BE2C (cell line): ENCODE results near the gene DOCK9.
"Not testable (repeated sequence)": the region's sequence is repeated elsewhere in the genome, so short reads cannot be mapped to it uniquely, and the experiment has no call there.

Experiments
- DNase-seq: peaks from one replicate; pipeline ENCODE4 v3.0.0-alpha.2; 2020
- H3K27me3 ChIP-seq: fragments of 250-450 bp; sonication (Bioruptor Pico); 2 replicates; pipeline ENCODE4 v1.5.1; 2020; ENCODE audit warnings: mild to moderate bottlenecking
- H3K36me3 ChIP-seq: fragments of 250-450 bp; sonication (Bioruptor Pico); 2 replicates; pipeline ENCODE4 v1.5.1; 2020; ENCODE audit warnings: mild to moderate bottlenecking
- H3K4me1 ChIP-seq: fragments of 250-450 bp; sonication (Bioruptor Pico); 2 replicates; pipeline ENCODE4 v1.5.1; 2020
- H3K4me3 ChIP-seq: 2 replicates; pipeline ENCODE4 v1.5.1; 2011; ENCODE audit warnings: low read depth, low read length
- H3K9me3 ChIP-seq: fragments of 250-450 bp; sonication (Bioruptor Pico); 2 replicates; pipeline ENCODE4 v1.5.1; 2020
- CTCF ChIP-seq: IDR thresholded peaks from 2 replicates; pipeline ENCODE4 v1.5.1; 2012; ENCODE audit warnings: mild to moderate bottlenecking, low read depth, low read length

Gene DOCK9

GRCh38 chr13:98766697-98767096 lies 211.2 kb downstream of the DOCK9 start:
- Histone ChIP-seq H3K9me3 (no peaks in the 10 kb centered on the region), H3K36me3 (no peaks in the 10 kb centered on the region), H3K4me1 (no peaks in the 10 kb centered on the region), H3K27me3 (no peaks in the 10 kb centered on the region), H3K4me3 (no peak overlapping the region)
- no peak for DNase-seq
- TF ChIP-seq CTCF, result no peak

DNA sequence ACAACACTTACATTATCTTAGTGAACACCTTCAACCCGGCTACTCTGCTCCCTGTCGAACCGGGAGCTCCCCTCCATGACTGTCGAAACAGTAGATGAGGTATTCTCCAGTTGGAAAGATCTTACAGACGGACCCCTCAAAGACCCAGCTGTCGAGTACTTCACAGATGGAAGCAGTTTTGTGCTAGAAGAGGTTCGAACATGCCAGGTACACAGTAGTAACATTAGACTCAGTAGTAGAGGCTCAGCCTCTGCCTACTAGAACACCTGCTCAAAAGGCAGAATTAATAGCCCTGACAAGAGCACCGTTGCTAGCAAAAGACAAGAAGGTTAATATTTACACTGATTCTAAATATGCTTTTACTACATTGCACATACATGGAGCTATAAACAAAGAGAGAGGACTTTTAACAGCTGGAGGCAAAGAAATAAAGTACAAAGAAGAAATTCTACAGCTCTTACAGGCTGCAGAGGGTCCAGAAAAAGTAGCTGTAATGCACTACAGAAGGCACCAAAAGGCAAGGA lies 211.8 kb downstream of the DOCK9 start:
- no peak overlapping the region for H3K4me3 ChIP-seq
- no peaks in the 10 kb centered on the region for H3K9me3 ChIP-seq
- no peaks in the 10 kb centered on the region for H3K27me3 ChIP-seq
- no peaks in the 10 kb centered on the region for H3K36me3 ChIP-seq
- DNase-seq, result no peak
- no peak for TF ChIP-seq CTCF
- H3K4me1 ChIP-seq, result no peaks in the 10 kb centered on the region

- TF ChIP-seq CTCF, result no peak
- H3K27me3 ChIP-seq, result no peaks in the 10 kb centered on the region
- no peaks in the 10 kb centered on the region for H3K4me1 ChIP-seq
- H3K9me3 ChIP-seq, result no peaks in the 10 kb centered on the region
- no peak overlapping the region for H3K4me3 ChIP-seq
- no peak for DNase-seq
- H3K36me3 ChIP-seq, result no peaks in the 10 kb centered on the region
These were observed 215.8 kb downstream of the DOCK9 start for GRCh38 chr13:98761986-98762616.

DNA sequence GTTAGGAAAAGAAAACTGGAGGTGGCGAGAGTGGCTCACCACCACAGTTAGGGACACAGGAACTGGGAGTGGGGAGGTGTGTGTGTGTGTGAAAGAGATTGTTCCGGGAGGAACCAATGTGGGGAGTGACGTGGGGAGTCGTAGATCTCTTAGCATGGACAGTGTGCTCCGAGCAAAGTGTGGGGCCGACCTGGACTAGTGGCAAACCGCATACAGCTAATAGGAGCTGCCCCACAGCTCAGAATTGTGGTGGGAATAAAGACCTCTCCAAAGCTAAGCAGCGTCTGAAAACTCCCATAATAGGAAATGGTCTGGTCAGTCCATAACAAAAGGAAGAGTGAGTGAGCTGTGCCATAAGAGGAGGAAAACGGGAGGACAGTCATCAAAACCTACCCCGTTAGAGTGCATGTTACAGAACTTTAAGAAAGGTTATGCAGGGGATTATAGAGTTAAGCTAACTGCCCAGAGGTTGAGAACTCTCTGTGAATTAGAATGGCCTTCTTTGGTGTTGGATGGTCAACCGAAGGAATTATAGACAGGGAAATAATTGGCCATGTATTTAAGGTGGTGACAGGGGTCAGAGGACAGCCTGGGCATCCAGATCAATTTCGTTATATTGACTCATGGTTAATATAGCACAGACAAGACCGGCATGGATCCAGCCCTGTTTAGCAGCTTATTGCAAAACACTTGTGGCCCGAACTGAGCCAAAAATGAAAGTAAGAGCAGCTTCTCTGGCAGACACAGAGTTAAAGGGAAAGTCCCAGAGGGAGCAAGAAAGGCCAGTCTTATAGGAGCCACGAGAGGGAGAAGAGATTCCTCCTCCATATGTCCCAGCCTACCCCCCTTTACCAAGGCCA lies 216.5 kb downstream of the DOCK9 start:
- no peaks in the 10 kb centered on the region for H3K36me3 ChIP-seq
- no peak overlapping the region for H3K4me3 ChIP-seq
- H3K9me3 ChIP-seq, result no peaks in the 10 kb centered on the region
- no peaks in the 10 kb centered on the region for H3K27me3 ChIP-seq
- no peak for TF ChIP-seq CTCF
- DNase-seq, result no peak
- H3K4me1 ChIP-seq, result no peaks in the 10 kb centered on the region

GRCh38 chr13:98755729-98756128 lies 222.1 kb downstream of the DOCK9 start:
- no peaks in the 10 kb centered on the region; the same call in 1 of the 2 replicates for H3K9me3 ChIP-seq
- no peaks in the 10 kb centered on the region for H3K36me3 ChIP-seq
- no peak overlapping the region for H3K4me3 ChIP-seq
- no peak for DNase-seq
- H3K4me1 ChIP-seq, result no peaks in the 10 kb centered on the region
- peaks cover 26% of the 10 kb centered on the region for H3K27me3 ChIP-seq
- TF ChIP-seq CTCF, result no peak

- no peaks in the 10 kb centered on the region; the same call in 1 of the 2 replicates for H3K9me3 ChIP-seq
- peaks cover 27% of the 10 kb centered on the region for H3K27me3 ChIP-seq
- H3K4me3 ChIP-seq, result no peak overlapping the region
- TF ChIP-seq CTCF, result no peak
- DNase-seq, result no peak
- no peaks in the 10 kb centered on the region for H3K36me3 ChIP-seq
- H3K4me1 ChIP-seq, result no peaks in the 10 kb centered on the region
These were observed 222.7 kb downstream of the DOCK9 start for GRCh38 chr13:98755116-98755515.

DNA sequence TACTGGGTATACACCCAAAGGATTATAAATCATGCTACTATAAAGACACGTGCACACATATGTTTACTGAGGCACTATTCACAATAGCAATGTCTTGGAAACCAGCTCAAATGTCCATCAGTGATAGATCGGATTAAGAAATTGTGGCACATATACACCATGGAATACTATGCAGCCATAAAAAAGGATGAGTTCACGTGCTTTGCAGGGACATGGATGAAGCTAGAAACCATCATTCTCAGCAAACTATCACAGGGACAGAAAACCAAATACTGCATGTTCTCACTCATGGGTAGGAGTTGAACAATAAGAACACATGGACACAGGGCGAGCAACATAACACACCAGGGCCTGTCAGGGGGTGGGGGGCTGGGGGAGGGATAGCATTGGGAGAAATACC lies 223.4 kb downstream of the DOCK9 start:
- peaks cover 27% of the 10 kb centered on the region for H3K27me3 ChIP-seq
- H3K4me1 ChIP-seq, H3K4me3 ChIP-seq, H3K36me3 ChIP-seq, H3K9me3 ChIP-seq, DNase-seq: not testable (repeated sequence)
